H1 (cell line): ENCODE data around the gene CEP104. TPM values are rescaled to one million over a fixed set of nuclear protein-coding genes. Genes with fewer than 3 reads are reported as not detected.

Experiments
- ASH2L ChIP-seq: fragments of 200-600, 300-600 bp; sonication (generic); IDR thresholded peaks from one replicate; pipeline ENCODE4 v1.7.1; 2017; ENCODE audit warnings: low read length
- CBX5 ChIP-seq: fragments of 300-800, 300-1000 bp; sonication (generic); IDR thresholded peaks from 2 replicates; pipeline ENCODE4 v1.7.1; 2016; ENCODE audit warnings: antibody characterized with exemption, low read length, low read depth
- CREB1 ChIP-seq: IDR thresholded peaks from 2 replicates; pipeline ENCODE4 v1.6.1; 2012; ENCODE audit warnings: inconsistent platforms
- CTCF ChIP-seq, 3 experiments: IDR thresholded peaks; 1 replicate in 2 of 3; 2 replicates in 1 of 3; pipeline versions ENCODE4 v1.5.1 to v1.6.1; 2011; ENCODE audit warnings: low read length in 3 of 3, mild to moderate bottlenecking in 3 of 3, inconsistent platforms in 2 of 3, low read depth in 1 of 3, moderate library complexity in 1 of 3; ENCODE audit not compliant: insufficient read depth in 1 of 3; ENCODE audit errors: control extremely low read depth in 1 of 3
- SRF ChIP-seq: IDR thresholded peaks from 2 replicates; pipeline ENCODE4 v1.6.1; 2011; ENCODE audit warnings: mild to moderate bottlenecking, low read depth, low read length, moderate library complexity
- polyA plus RNA-seq, 7 experiments: library from polyadenylated mRNA; depleted of rRNA in 3 of 7; stranded (reverse) in 5 of 7; unstranded in 2 of 7; fragments of >200 nt in 5 of 7; fragments of 200-250 nt in 2 of 7; gene quantifications; 1 replicate in 5 of 7; 2 replicates in 1 of 7; 4 replicates in 1 of 7; pipeline versions ENCODE4 v1.2.1 to v1.2.3, GENCODE V29; 2011 to 2013; ENCODE audit warnings: missing spikeins in 2 of 7, mixed read lengths in 2 of 7
- total RNA-seq: library from RNA; stranded (reverse); fragmentation: NEBNext Ultra II Directional; extraction: Animal tissue kit (Norgen Biotek cat#: 25700); gene quantifications from 2 replicates; pipeline ENCODE4 v1.2.1, GENCODE V29; 2021
- TF ChIP-seq, protein P1 (sequence below): IDR thresholded peaks from 2 replicates; pipeline ENCODE4 v1.6.1; 2011; ENCODE audit warnings: low read length, improper control_type of control experiment

Gene CEP104
- total and polyA plus RNA-seq, 2 of the 8 experiments (the other 6 are each of a cell fraction or from before 2014, with no cell fraction given), result 8.0 to 43.9 TPM

GRCh38 chr1:3856923-3857790 lies at the start of gene CEP104, which contains the start of gene DFFB (continued):
- TF ChIP-seq SRF, result 0 out of 2 replicates have a peak, but pooled peaks have one; percentile 9
- TF ChIP-seq ASH2L, result no peak
- TF ChIP-seq CREB1, result peak; percentile 94
- TF ChIP-seq, protein P1, sequence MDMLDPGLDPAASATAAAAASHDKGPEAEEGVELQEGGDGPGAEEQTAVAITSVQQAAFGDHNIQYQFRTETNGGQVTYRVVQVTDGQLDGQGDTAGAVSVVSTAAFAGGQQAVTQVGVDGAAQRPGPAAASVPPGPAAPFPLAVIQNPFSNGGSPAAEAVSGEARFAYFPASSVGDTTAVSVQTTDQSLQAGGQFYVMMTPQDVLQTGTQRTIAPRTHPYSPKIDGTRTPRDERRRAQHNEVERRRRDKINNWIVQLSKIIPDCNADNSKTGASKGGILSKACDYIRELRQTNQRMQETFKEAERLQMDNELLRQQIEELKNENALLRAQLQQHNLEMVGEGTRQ, result no peak
- peak; percentile 21 to 42 (median 29); a peak in 3 of 4 replicates for TF ChIP-seq CTCF (IDR thresholded peaks at IDR 0.05; ENCODE audit: control extremely low read depth in 1 of 3, insufficient read depth in 1 of 3, low read depth in 1 of 3, low read length in 3 of 3)
- no peak for TF ChIP-seq CBX5
